ENCODE data around the gene RINT1.

Gene RINT1

GRCh38 chr7:105599551-105599950, 67.5 kb downstream of the RINT1 start:
- no peak for DNase-seq (ENCODE audit: low read depth)

DNA sequence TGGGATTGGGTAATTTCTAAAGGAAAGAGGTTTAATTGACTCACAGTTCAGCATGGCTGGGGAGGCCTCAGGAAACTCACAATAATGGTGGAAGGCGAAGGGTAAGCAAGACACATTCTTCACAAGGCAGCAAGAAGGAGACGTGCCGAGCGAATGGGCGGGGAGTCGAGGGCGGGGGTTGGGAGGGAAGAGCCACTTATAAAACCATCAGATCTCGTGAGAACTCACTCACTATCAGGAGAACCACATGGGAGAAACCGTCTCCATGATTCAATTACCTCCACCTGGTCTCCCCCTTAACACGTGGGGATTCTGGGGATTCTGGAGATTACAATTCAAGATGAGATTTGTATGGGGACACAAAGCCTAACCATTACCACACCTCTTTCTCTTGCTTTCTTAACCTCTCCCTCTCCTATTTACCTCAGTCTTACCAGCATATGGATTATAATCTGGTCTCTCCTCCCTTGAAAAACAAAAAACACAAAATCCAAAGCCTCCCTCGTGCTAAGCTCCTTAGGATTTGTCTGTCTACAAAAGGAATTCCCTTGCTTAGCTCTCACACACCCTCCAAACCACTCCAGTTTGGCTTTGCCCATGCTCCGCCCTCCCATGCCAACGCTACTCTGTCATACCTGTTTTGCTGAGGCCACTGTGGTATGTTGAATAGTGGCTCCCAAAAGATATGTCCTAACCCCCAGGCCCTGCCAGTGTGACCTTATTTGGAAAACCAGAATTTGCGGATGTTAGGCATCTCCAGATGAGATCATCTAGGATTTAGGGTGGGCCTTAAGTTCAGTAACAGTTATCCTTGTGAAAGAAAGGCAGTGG, 68.9 kb downstream of the RINT1 start:
- no peak for DNase-seq (ENCODE audit: low read depth)

DNA sequence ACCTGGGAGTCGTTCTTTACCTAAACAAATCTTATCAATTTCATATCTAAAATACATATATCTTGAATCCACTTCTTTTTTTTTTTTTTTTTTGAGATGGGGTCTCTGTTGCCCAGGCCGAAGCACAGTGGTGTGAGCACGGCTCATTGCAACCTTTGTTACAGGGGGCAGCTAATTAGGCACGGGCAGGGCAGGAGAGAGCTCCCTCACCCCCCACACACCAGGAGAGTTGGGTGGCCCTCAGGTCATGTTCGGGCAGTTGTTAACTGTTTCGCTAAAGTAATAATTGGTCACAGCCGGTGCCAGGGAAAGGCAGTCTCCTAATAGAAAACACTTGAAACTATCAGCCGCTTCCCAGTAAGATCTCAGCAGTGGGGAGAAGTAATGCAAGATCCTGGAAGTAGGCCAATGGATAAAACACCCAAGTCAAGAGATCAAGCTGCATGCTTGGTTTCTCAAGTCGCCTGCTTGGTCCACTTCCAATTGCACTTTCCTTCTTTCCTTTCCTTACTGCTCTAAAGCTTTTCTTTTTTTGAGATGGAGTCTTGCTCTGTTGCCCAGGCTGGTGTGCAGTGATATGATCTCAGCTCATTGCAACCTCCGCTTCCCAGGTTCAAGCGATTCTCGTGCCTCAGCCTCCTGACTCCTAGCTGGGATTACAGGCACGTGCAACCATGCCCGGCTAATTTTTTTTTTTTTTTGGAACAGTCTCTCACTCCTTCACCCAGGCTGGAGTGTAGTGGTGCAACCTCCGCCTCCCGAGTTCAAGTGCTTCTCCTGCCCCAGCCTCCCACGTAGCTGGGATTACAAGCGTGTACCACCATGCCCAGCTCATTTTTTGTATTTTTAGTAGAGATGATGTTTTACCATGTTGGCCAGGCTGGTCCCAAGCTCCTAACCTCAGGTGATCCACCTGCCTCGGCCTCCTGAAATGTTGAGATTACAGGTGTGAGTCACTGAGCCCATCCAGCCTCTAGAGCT, 70.6 kb downstream of the RINT1 start:
- DNase-seq (ENCODE audit: low read depth) = no peak

- DNase-seq (ENCODE audit: low read depth) = no peak
Observed at GRCh38 chr7:105610165-105610930, 78.3 kb downstream of the RINT1 start.

GRCh38 chr7:105611856-105612775, 80.1 kb downstream of the RINT1 start:
- no peak for DNase-seq (ENCODE audit: low read depth)

GRCh38 chr7:105612806-105613205, 80.8 kb downstream of the RINT1 start:
- DNase-seq (ENCODE audit: low read depth) = no peak

DNA sequence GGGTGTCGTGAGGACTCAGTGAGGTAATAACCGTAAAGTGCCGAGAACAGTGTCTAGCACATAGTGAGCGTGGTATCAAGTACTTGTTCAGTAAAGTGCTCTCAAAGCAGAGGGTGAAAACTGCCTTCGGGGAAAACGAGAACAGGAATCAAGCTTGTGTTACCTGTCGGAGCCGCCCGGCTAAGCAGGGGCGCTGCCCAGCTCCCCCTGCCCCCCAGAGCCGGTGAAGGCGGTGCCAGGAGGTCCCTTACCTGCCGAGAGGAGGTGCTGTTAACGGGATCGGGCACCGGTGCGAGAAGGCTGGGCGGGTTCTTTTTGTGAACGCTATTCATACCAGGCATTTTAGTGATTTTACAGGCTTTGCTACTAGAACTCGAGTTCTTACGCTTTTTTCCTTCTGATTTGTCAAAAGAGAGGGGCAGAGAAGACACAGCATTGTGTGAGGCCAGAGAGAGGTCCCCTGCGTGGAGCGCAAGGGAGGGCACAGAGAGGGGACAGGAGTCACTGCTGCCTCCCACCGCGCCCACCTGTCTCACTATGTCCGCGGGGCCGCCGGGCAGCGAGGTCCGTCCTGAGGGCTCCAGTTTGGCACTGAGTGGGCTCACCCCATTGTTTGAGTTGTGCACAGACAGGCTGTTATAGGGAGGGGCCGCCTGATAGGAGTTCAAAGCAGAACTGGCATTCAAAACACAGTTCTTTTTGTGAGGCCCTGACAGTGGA, 81.8 kb downstream of the RINT1 start:
- DNase-seq (ENCODE audit: low read depth) = no peak

DNA sequence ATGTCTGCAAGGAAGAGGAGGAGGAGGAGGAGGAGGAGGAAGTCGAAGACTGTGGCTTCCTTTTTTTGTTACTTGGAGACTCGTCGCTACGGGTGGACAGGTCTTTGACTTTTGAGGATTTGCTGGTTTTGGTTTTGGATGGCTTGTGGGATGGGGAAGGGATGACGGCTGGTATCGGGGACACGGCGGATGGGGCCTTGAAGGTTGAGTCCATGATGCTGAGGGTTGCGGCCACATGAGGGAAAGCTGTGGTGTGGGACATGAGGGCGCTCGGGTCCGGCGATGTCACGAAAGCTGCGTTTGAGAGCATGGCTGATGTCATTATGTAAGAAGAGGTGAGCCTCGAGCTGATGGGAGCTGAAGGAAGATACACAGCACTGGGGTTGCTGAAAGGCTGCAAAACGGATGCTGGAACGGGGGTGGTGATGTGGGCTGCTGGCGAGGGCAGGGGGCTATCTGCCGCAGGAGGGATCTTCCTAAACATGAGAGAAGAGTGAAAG, 82.4 kb downstream of the RINT1 start:
- DNase-seq (ENCODE audit: low read depth) = no peak
